GM18951 (cell line): ENCODE measurements around the gene ZNF488.
"Not testable (repeated sequence)": the region's sequence is repeated elsewhere in the genome, so short reads cannot be mapped to it uniquely, and the experiment has no call there.

Source experiments
- POLR2A ChIP-seq: IDR thresholded peaks from 4 replicates; pipeline ENCODE4 v1.6.1; 2011; ENCODE audit warnings: mild to moderate bottlenecking; ENCODE audit not compliant: insufficient read length, insufficient read depth; ENCODE audit errors: extremely low read depth
- in situ Hi-C: fragments of 300-500 bp; cut with MboI; formaldehyde crosslinking; loops from one replicate; pipeline ENCODE4 v1.12.0; 2022; ENCODE audit warnings: low sequenced_read_pairs, mixed read lengths, inconsistent platforms; ENCODE audit not compliant: unreplicated experiment

Gene ZNF488

DNA sequence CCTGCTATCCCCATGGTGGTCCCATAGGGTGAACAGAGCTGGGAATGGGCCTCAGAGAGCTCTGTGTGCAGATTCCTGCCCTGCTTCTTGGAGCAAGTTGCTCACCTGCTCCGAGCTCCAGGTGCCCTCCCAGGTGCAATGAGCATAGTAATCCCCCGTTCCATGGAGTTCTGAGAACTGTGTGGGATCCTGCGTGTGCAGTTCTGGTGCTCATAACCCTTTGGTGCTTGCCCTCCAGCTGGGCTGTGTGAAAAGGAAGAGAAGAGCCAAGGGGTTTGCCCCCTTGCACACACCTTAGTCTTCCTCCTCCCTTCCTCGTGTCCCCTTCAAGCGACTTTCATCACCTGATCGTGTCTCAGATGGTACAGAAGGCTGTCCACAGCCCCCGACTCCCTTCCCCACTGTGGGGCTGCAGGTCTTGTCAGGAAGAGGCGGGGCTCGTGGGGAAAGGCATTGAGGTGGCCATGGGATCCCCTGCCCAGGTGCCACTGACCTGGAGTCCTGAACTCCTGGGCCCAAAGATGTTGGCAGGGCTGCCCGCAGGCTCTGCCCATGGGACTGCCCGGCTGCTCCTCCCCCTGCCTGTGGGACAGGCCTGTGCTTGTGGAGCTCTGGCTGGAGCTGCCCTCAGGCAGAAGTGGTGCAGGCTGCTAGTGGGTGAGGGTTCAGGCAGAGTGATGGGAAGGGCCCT is 21.9 kb upstream of the ZNF488 start:
- in situ Hi-C loops, result no loop called here
- TF ChIP-seq POLR2A, result no peak

DNA sequence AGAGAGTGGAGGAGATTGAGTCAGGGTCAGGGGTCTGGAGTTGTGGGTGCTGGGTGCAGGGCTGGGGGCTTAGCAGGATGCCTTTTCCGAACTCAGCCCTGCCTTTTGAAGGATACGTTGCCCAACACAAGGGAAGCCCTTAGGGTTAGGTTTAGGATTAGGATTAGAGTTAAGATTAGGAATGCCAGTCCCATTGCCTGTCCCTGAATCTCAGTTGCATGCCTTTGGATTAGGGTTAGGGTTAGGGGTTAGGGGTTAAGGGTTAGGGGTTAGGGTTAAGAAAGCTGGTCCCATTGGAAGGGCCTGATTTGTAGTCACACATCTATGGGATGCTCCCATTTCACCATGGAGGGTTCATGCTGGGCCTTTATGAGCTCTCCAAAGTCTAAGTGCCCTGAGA is 20.8 kb upstream of the ZNF488 start:
- in situ Hi-C loops, result no loop called here
- no peak for TF ChIP-seq POLR2A

GRCh38 chr10:47404446-47404845 is 20.4 kb upstream of the ZNF488 start:
- TF ChIP-seq POLR2A, result no peak
- in situ Hi-C loops, result no loop called here

DNA sequence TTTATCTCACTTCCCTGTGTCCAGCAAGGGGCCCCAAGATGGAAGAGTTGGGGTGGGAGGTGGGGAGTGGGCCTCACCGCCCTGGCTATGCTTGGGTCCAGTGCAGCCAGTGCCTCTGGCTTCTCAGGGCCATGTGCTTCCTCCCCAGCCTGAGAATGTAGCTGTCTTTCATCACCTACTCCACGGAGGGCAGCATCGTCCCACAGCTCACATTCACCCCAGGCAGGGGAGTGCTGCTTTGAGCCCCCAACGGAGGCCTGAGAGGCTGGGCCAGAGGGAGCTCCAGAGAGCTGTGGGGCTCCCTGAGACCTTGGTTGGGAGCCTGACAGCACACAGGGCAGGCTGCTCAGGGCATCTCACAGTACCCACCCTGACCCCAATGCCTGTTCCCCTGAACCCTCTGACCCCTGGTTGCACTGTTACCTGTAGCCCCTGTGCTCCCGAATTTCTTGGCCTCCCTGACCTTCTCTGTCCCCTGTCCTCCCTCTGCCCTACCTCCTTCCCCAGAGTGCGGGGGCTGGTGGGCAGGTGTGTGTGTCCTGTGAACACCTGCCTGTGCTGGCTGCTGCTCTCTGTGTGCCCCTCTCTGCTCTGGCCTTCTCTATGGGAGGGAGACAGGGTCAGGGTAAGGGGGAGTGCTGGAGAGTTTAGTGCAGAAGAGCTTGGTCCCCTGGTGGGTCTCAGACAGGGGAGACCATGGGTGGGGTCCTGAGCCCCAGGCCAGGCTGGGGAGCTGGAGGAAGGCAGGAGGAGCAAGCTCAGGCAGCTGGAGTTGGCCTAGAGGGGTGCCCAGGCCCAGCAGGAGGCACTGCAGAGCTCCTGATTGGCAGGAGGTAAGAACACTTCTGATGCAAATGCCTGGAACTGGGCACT is 19.6 kb upstream of the ZNF488 start:
- in situ Hi-C loops, result no loop called here
- TF ChIP-seq POLR2A, result no peak

- in situ Hi-C loops, result no loop called here
- TF ChIP-seq POLR2A, result no peak
Measured at GRCh38 chr10:47402641-47403301, 18.7 kb upstream of the ZNF488 start.

DNA sequence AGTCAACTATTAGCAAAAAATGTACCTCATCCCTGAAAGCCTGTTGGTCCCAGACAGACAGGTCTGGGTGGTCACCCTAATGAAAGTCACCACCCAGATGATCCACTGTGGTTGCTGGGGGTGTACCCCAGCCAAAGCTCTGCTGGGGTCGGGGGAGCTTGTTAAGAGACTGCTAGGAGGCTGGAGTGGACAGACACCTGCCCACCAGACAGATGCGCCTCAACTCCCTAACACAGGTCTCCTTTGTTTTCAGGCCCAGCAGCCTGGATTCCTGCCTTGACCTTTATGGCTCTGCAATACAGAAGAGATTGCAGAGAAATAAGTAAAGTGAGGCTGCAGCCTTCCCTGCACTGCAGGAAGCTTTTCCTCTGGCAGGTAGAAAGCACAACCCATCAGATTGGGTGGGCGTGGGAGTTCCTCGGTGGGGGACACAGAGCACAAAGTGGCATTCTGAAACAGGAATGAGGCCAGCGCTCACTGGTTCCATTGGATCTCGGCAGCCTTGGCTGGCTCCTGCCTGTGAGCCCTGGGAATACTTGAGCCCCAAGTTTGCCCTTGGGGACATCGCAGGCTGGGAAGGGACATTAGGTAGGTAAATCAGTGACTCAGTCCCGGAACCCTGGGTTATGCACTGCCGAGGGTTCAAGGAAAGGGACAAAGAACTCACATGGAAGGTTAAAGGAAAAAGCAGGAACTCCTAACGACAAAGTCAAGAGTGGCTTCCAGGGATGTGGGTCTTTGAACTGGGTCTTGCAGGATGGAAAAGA is 18.0 kb upstream of the ZNF488 start:
- in situ Hi-C loops, result no loop called here
- no peak for TF ChIP-seq POLR2A

GRCh38 chr10:47401210-47401609 is 17.1 kb upstream of the ZNF488 start:
- no peak for TF ChIP-seq POLR2A
- in situ Hi-C loops, result no loop called here

DNA sequence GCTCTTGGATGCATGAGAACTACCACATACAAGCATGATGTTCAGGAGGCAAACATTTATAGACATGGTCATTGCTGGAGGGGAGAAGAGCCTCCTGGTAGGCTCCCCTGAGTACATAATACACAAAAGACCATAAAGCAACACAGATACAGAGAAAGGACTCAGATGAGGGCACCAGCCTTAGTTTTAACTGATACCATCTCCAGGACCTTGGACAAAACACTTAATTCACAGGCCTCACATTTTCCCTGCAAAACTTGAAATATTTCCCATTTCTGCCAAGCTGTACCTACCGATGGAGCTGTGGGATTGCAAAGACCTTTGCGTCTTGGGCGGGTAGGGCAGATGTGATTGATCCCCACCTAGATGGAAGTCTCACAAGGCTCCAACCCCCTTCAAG is 16.7 kb upstream of the ZNF488 start:
- in situ Hi-C loops, result no loop called here
- no peak for TF ChIP-seq POLR2A

DNA sequence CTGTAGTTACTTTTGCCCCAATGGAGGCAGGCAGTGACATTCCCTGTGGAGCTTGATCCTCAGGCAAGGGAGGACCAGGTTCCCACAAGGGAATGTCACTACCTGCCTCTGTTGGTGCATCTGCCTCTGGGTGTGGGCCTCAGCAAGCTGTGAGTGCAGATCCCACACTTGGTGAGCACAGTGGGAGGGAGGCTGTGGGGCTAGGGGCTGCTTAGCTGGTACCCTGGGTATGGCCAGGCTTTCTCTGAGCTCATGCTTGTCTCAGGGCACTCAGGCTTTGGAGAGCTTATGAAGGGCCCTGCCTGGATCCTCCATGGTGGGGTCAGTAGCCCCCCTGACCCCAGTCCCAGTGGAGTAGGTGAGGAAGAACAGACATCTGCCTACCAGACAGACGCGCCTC is 16.2 kb upstream of the ZNF488 start:
- in situ Hi-C loops, result no loop called here
- TF ChIP-seq POLR2A, result no peak

DNA sequence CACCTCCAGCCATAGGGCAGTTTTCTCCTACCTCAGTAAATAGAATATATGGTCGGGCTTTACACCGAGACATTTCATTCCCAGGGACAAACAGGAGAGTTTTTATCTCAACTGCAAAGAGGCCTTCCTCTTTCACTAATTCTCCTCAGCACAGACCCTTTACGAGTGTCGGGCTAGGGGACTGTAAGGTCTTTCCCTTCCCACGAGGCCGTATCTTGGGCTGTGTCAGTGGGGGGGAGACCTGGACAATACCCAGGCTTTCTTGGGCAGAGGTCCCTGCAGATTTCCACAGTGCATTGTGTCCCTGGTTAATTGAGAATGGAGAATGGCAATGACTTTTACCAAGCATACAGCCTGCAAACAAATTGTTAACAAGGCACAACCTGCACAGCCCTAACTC is 13.2 kb upstream of the ZNF488 start:
- in situ Hi-C loops, result no loop called here
- no peak for TF ChIP-seq POLR2A

DNA sequence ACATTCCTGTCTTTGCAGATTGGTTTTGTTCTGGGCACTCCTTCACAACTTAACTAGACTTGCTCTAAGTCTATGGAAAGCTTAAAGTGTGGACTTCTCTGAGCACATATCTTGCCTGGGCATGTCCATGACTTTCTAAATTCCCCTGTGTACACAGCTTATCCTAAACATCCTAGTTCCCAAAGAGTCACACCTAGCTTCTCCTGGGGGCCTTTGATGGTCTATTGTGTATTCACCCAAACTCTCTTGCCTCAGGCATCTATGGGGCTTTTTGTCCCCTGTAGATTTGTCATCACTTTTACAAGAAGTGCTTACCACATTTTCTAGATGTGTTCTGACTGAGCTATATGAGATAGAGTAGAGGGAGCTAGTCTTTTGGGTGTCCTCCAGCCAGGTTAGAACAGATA is 12.2 kb upstream of the ZNF488 start:
- no peak for TF ChIP-seq POLR2A
- in situ Hi-C loops, result no loop called here

DNA sequence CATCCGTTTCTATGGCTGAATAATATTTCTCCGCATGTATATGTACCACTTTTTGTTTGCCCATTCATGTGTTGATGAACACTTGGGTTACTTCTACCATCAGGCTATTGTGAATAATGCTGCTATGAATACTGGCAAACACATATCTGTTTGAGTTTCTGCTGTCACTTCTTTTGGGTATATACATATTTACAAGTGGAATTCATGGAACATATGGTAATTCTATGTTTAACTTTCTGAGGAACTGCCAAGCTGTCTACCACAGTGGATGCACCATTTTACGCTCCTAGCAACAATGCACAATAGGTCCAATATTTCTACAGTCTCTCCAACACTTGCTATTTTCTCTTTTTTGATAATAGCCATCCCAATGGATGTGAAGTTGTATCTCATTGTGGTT is 5.5 kb upstream of the ZNF488 start:
- in situ Hi-C loops, result no loop called here
- no peak for TF ChIP-seq POLR2A

DNA sequence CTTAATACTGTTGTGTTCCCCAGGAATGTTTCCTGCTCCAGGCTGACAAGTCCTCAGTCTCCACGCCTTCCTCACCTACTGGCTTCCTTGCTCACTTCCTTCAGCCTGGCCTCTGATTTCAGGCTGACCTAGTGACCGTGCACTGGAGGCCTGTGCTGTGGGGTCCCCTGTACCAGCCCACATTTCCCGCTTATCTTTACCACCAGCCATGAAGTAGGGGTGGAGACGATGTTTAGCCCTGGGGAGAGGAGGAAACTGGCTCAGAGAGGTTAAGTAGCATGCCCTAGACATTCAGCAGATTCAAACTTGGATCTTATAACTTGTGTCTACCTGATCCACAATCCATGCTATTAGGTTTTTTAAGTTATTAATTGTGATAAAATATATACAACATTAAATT is 4.8 kb upstream of the ZNF488 start:
- in situ Hi-C loops, result no loop called here
- no peak for TF ChIP-seq POLR2A

DNA sequence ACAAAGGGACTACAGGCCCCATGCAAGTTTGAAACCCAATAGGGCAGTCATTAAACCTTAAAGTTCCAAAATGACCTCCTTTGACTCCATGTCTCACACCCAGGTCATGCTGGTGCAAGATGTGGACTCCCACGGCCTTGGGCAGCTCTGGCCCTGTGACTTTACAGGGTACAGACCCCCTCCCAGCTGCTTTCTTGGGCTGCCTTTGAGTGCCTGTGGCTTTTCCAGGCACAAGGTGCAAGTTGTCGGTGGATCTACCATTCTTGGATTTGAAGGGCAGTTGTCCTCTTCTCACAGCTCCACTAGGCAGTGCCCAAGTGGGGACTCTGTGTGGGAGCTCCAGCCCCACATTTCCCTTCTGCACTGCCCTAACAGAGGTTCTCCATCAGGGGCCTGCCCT is 2.0 kb upstream of the ZNF488 start:
- in situ Hi-C loops, result not testable (repeated sequence)
